GM06990 (cell line): ENCODE results near the gene MTMR3.

ENCODE experiments used
- DNase-seq: peaks from one replicate; pipeline ENCODE4 v3.0.0-alpha.2; 2011; ENCODE audit not compliant: insufficient read length; ENCODE audit errors: extremely low read depth
- H3K27me3 ChIP-seq: replicated peaks from 2 replicates; pipeline ENCODE4 v1.6.0; 2011; ENCODE audit warnings: low read length; ENCODE audit not compliant: control insufficient read depth, insufficient read depth
- H3K36me3 ChIP-seq: 2 replicates; pipeline ENCODE4 v1.5.1; 2011; ENCODE audit warnings: low read length; ENCODE audit not compliant: control insufficient read depth, insufficient read depth
- H3K4me3 ChIP-seq: replicated peaks from 2 replicates; pipeline ENCODE4 v1.5.1; 2011; ENCODE audit warnings: low read depth, mild to moderate bottlenecking, control low read depth, low read length
- CTCF ChIP-seq: IDR thresholded peaks from 2 replicates; pipeline ENCODE4 v1.5.1; 2011; ENCODE audit warnings: low read length, control low read depth, mild to moderate bottlenecking, inconsistent platforms; ENCODE audit not compliant: insufficient read depth, poor library complexity, severe bottlenecking

MTMR3 gene

DNA sequence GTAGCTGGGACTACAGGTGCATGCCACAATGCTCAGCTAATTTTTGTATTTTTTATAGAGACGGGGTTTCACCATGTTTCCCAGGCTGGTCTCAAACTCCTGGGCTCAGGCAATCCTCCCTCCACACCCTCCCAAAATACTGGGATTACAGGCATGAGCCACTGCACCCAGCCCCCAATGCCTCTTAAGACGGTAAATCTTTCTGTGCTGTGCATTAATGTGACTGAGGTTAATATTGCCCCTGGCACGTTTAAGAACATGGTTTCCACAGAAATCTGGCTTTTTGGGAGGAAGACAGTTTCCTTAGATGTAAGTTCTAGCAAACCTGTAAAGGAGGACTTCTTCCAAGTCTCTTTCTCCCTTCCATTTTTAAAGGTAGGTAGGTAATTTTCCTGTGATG lies 191.2 kb downstream of the MTMR3 start:
- Histone ChIP-seq H3K36me3 (no peaks in the 10 kb centered on the region), H3K4me3 (no peak overlapping the region), H3K27me3 (no peaks in the 10 kb centered on the region)
- no peak for DNase-seq
- TF ChIP-seq CTCF: no peak

- TF ChIP-seq CTCF: no peak
- H3K36me3 ChIP-seq: no peaks in the 10 kb centered on the region
- H3K4me3 ChIP-seq: no peak overlapping the region
- no peaks in the 10 kb centered on the region for H3K27me3 ChIP-seq
- no peak for DNase-seq
These were observed 192.0 kb downstream of the MTMR3 start for GRCh38 chr22:30074994-30075393.

GRCh38 chr22:30077279-30077880 lies 194.4 kb downstream of the MTMR3 start:
- H3K27me3 ChIP-seq: no peaks in the 10 kb centered on the region
- no peak for TF ChIP-seq CTCF
- H3K4me3 ChIP-seq: no peak overlapping the region
- no peaks in the 10 kb centered on the region for H3K36me3 ChIP-seq
- no peak for DNase-seq

GRCh38 chr22:30078320-30079311 lies 195.6 kb downstream of the MTMR3 start:
- Histone ChIP-seq H3K27me3 (no peaks in the 10 kb centered on the region), H3K4me3 (no peak overlapping the region), H3K36me3 (no peaks in the 10 kb centered on the region)
- peak; percentile 62 for DNase-seq
- TF ChIP-seq CTCF: no peak

DNA sequence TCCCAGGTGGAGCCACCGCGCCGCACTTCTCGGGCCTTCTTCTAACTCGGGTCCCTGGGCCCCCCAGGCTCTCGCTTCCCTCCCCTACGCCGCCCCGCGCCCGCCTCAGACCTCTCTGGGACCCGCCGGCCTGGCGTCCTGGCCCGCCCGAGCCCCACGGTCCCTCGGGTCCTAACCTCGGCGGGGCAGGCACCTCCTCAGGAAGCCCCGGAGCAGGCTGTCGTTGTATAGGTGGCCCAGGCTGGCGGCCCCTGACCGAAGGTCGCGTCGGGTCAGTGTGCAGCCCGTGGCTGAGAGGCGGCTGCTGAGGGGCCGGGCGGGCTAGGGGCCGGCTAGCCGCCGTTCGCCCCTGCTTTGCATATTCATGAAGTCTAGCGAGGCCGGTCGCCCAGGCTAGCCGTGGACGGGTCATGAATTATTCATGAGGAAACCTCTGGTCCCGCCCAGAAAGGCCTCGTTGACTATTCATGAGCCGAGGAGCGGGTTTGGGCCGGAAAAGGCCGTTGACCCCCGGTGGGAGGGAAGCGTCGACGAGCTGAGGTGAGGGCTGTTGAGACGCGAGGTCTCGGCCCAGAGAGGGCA lies 197.1 kb downstream of the MTMR3 start, which contains the start of gene HORMAD2:
Gene HORMAD2 (plus strand): TSS at position 513 of the 582 bp plus-strand sequence. CDS start 13,489 bp downstream, outside the sequence.
- Histone ChIP-seq H3K27me3 (no peaks in the 10 kb centered on the region), H3K36me3 (no peaks in the 10 kb centered on the region), H3K4me3 (no peak within 1 kb of the TSS)
- peak; percentile 79 for DNase-seq
- TF ChIP-seq CTCF: no peak
